ENCODE measurements around the gene CLEC4G.

Gene CLEC4G

GRCh38 chr19:7715671-7716070 is 16.2 kb downstream of the CLEC4G start:
- no peak for DNase-seq (ENCODE audit: low read depth)
- no peak for TF ChIP-seq CTCF (IDR thresholded peaks at IDR 0.05; ENCODE audit: insufficient read depth, low read depth, low read length, missing control alignments)
- no peak overlapping the region for H3K4me3 ChIP-seq (ENCODE audit: low read depth, low read length)

- TF ChIP-seq CTCF (IDR thresholded peaks at IDR 0.05; ENCODE audit: insufficient read depth, low read depth, low read length, missing control alignments) = no peak
- H3K4me3 ChIP-seq (ENCODE audit: low read depth, low read length) = no peak overlapping the region
- no peak for DNase-seq (ENCODE audit: low read depth)
Observed at GRCh38 chr19:7710616-7711015, 21.3 kb downstream of the CLEC4G start.

- no peak overlapping the region for H3K4me3 ChIP-seq (ENCODE audit: low read depth, low read length)
- DNase-seq (ENCODE audit: low read depth) = no peak
- TF ChIP-seq CTCF (IDR thresholded peaks at IDR 0.05; ENCODE audit: insufficient read depth, low read depth, low read length, missing control alignments) = no peak
Observed at GRCh38 chr19:7709932-7710460, 21.9 kb downstream of the CLEC4G start.

GRCh38 chr19:7706955-7707456 is 24.9 kb downstream of the CLEC4G start:
- TF ChIP-seq CTCF (IDR thresholded peaks at IDR 0.05; ENCODE audit: insufficient read depth, low read depth, low read length, missing control alignments) = no peak

GRCh38 chr19:7706188-7706954 is 25.5 kb downstream of the CLEC4G start:
- TF ChIP-seq CTCF (IDR thresholded peaks at IDR 0.05; ENCODE audit: insufficient read depth, low read depth, low read length, missing control alignments) = no peak

More at GRCh38 chr19:7706955-7707456, 24.9 kb downstream of the CLEC4G start:
- H3K4me3 ChIP-seq (ENCODE audit: low read depth, low read length) = no peak overlapping the region
- no peak for DNase-seq (ENCODE audit: low read depth)

GRCh38 chr19:7705387-7706187 is 26.3 kb downstream of the CLEC4G start:
- no peak for TF ChIP-seq CTCF (IDR thresholded peaks at IDR 0.05; ENCODE audit: insufficient read depth, low read depth, low read length, missing control alignments)
- H3K4me3 ChIP-seq (ENCODE audit: low read depth, low read length) = peak overlapping the region; percentile 10; the same call in 1 of the 2 replicates
- DNase-seq (ENCODE audit: low read depth) = peak; percentile 97

More at GRCh38 chr19:7706188-7706954, 25.5 kb downstream of the CLEC4G start:
- peak overlapping the region; percentile 10; the same call in 1 of the 2 replicates for H3K4me3 ChIP-seq (ENCODE audit: low read depth, low read length)
- DNase-seq (ENCODE audit: low read depth) = no peak
